Breast epithelium (tissue), 3 donors: ENCODE measurements around the gene GRM1.

Experiments
- POLR2A ChIP-seq: fragments of 450-650 bp; IDR thresholded peaks from one replicate; pipeline ENCODE4 v1.6.1; 2016; ENCODE audit warnings: antibody characterized with exemption, mild to moderate bottlenecking, moderate library complexity
- TF ChIP-seq, protein P1 (sequence below), 3 donors: fragments of 450-650 bp; IDR thresholded peaks; one replicate each; pipeline ENCODE4 v1.5.1; 2016 to 2017; ENCODE audit warnings: antibody characterized with exemption in 3 of 3, mild to moderate bottlenecking in 3 of 3, moderate library complexity in 3 of 3

DNA sequence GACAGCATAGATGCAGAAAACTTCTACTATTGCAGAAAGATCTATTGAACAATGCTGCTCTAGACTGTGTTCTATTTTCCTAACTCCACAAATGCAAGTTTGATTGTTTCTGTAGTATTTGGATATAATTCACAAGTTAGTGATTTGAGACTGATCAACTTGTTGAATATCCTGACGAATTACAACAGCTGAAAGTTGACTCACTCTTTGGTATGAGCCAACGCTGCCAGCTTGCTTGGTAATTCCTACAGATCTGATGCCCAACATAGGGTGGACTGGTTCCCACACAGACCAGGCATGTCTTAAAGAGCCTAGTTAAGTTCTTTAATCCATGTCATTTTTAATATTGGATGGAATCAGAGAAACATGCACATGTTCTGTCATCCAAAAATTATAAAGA, 283.7 kb downstream of the GRM1 start:
- TF ChIP-seq, protein P1, sequence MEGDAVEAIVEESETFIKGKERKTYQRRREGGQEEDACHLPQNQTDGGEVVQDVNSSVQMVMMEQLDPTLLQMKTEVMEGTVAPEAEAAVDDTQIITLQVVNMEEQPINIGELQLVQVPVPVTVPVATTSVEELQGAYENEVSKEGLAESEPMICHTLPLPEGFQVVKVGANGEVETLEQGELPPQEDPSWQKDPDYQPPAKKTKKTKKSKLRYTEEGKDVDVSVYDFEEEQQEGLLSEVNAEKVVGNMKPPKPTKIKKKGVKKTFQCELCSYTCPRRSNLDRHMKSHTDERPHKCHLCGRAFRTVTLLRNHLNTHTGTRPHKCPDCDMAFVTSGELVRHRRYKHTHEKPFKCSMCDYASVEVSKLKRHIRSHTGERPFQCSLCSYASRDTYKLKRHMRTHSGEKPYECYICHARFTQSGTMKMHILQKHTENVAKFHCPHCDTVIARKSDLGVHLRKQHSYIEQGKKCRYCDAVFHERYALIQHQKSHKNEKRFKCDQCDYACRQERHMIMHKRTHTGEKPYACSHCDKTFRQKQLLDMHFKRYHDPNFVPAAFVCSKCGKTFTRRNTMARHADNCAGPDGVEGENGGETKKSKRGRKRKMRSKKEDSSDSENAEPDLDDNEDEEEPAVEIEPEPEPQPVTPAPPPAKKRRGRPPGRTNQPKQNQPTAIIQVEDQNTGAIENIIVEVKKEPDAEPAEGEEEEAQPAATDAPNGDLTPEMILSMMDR (IDR thresholded peaks at IDR 0.05), result no peak
- no peak for TF ChIP-seq POLR2A
